MM.1S (cell line): Measurements from ENCODE around the gene DNAJC19.

Experiments used
- DNase-seq: peaks from one replicate; pipeline ENCODE4 v3.0.0-alpha.2; 2015
- H2AFZ ChIP-seq: fragments of 300-600 bp; sonication (generic); 2 replicates; pipeline ENCODE4 v1.6.0; 2016; ENCODE audit warnings: antibody characterized with exemption, low read length
- H3F3A ChIP-seq: fragments of 300-600 bp; sonication (generic); 2 replicates; pipeline ENCODE4 v1.6.1; 2016; ENCODE audit warnings: mild to moderate bottlenecking, antibody characterized with exemption, low read length, moderate library complexity, mixed read lengths; ENCODE audit not compliant: insufficient read depth
- H3K27ac ChIP-seq: fragments of 300-600 bp; sonication (generic); 2 replicates; pipeline ENCODE4 v1.5.1; 2016; ENCODE audit warnings: mild to moderate bottlenecking, low read length
- H3K27me3 ChIP-seq: fragments of 300-600 bp; sonication (generic); replicated peaks from 2 replicates; pipeline ENCODE4 v1.6.0; 2016; ENCODE audit warnings: low read length; ENCODE audit not compliant: insufficient read depth
- H3K36me3 ChIP-seq: fragments of 300-600 bp; sonication (generic); replicated peaks from 2 replicates; pipeline ENCODE4 v1.6.1; 2016; ENCODE audit warnings: mild to moderate bottlenecking, low read length, mixed read lengths; ENCODE audit not compliant: insufficient read depth
- H3K4me1 ChIP-seq: fragments of 300-600 bp; sonication (generic); 2 replicates; pipeline ENCODE4 v1.6.1; 2016; ENCODE audit warnings: low read length, mixed read lengths
- H3K4me2 ChIP-seq: fragments of 300-600 bp; sonication (generic); 2 replicates; pipeline ENCODE4 v1.6.0; 2016; ENCODE audit warnings: low read depth, low read length
- H3K4me3 ChIP-seq: fragments of 300-600 bp; sonication (generic); 2 replicates; pipeline ENCODE4 v1.5.1; 2016; ENCODE audit warnings: low read length, mixed read lengths
- H3K79me2 ChIP-seq: fragments of 300-600 bp; sonication (generic); 2 replicates; pipeline ENCODE4 v1.6.1; 2016; ENCODE audit warnings: mixed run types, low read length, mixed read lengths
- H3K9ac ChIP-seq: fragments of 300-600 bp; sonication (generic); 2 replicates; pipeline ENCODE4 v1.6.1; 2016; ENCODE audit warnings: low read length, mixed read lengths
- H3K9me2 ChIP-seq: fragments of 300-600 bp; sonication (generic); replicated peaks from 2 replicates; pipeline ENCODE4 v1.6.1; 2016; ENCODE audit warnings: mild to moderate bottlenecking, low read length, mixed read lengths; ENCODE audit not compliant: insufficient read depth
- H3K9me3 ChIP-seq: fragments of 300-600 bp; sonication (generic); replicated peaks from 2 replicates; pipeline ENCODE4 v1.6.1; 2016; ENCODE audit warnings: mild to moderate bottlenecking, low read length, mixed read lengths; ENCODE audit not compliant: insufficient read depth
- H4K20me1 ChIP-seq: fragments of 300-600 bp; sonication (generic); 2 replicates; pipeline ENCODE4 v1.6.1; 2016; ENCODE audit warnings: mild to moderate bottlenecking, low read length, moderate library complexity, mixed read lengths; ENCODE audit not compliant: insufficient read depth
- CTCF ChIP-seq: fragments of 300-600 bp; sonication (generic); IDR thresholded peaks from 2 replicates; pipeline ENCODE4 v1.5.1; 2016; ENCODE audit warnings: antibody characterized with exemption, low read length, mixed read lengths
- EZH2 ChIP-seq: fragments of 300-600 bp; sonication (generic); optimal IDR thresholded peaks from 2 replicates; pipeline ENCODE3; 2017; ENCODE audit warnings: low read depth, mild to moderate bottlenecking, antibody characterized with exemption, low read length, mixed read lengths
- EZH2phosphoT487 ChIP-seq: fragments of 300-600 bp; sonication (generic); IDR thresholded peaks from 2 replicates; pipeline ENCODE4 v1.6.1; 2018; ENCODE audit warnings: antibody characterized with exemption, low read length

Gene DNAJC19

GRCh38 chr3:180983136-180983535 lies 6.4 kb downstream of the DNAJC19 start:
- no peaks in the 10 kb centered on the region for H3K27me3 ChIP-seq
- no peak for TF ChIP-seq EZH2phosphoT487
- no peak for TF ChIP-seq EZH2
- no peak for TF ChIP-seq CTCF
- H3K4me1 ChIP-seq = no peaks in the 10 kb centered on the region
- H3K79me2 ChIP-seq = peaks cover 9% of the 10 kb centered on the region
- H3K27ac ChIP-seq = no peak overlapping the region
- H3K36me3 ChIP-seq = no peaks in the 10 kb centered on the region; the same call in 1 of the 2 replicates
- H3K9me2 ChIP-seq = no peaks in the 10 kb centered on the region
- H3K9ac ChIP-seq = no peak overlapping the region
- H3K4me2 ChIP-seq = no peak overlapping the region
- H4K20me1 ChIP-seq = no peaks in the 10 kb centered on the region
- DNase-seq = no peak
- no peak overlapping the region for H2AFZ ChIP-seq
- H3F3A ChIP-seq = peaks cover 25% of the 10 kb centered on the region
- H3K4me3 ChIP-seq = no peak overlapping the region
- no peaks in the 10 kb centered on the region for H3K9me3 ChIP-seq

- H2AFZ ChIP-seq = no peak overlapping the region
- no peaks in the 10 kb centered on the region for H3K4me1 ChIP-seq
- peaks cover 3% of the 10 kb centered on the region; the same call in 1 of the 2 replicates for H4K20me1 ChIP-seq
- DNase-seq = no peak
- H3K36me3 ChIP-seq = peaks cover 3% of the 10 kb centered on the region; the same call in 1 of the 2 replicates
- H3K79me2 ChIP-seq = no peaks in the 10 kb centered on the region
- H3F3A ChIP-seq = peaks cover 20% of the 10 kb centered on the region
- no peak overlapping the region for H3K4me2 ChIP-seq
- H3K9me3 ChIP-seq = no peaks in the 10 kb centered on the region
- H3K27me3 ChIP-seq = no peaks in the 10 kb centered on the region
- H3K9ac ChIP-seq = no peak overlapping the region
- no peak overlapping the region for H3K4me3 ChIP-seq
- H3K27ac ChIP-seq = no peak overlapping the region
- H3K9me2 ChIP-seq = no peaks in the 10 kb centered on the region
- TF ChIP-seq CTCF (no peak), EZH2phosphoT487 (no peak), EZH2 (no peak)
Measured at GRCh38 chr3:180981912-180982311, 7.6 kb downstream of the DNAJC19 start.

GRCh38 chr3:180980611-180981010 lies 8.9 kb downstream of the DNAJC19 start:
- no peak for DNase-seq
- Histone ChIP-seq H4K20me1 (peaks cover 3% of the 10 kb centered on the region; the same call in 1 of the 2 replicates), H3K9me2 (no peaks in the 10 kb centered on the region), H3K27ac (no peak overlapping the region), H3K27me3 (no peaks in the 10 kb centered on the region), H3K4me2 (no peak overlapping the region), H2AFZ (no peak overlapping the region), H3K4me1 (no peaks in the 10 kb centered on the region), H3K9ac (no peak overlapping the region), H3F3A (peaks cover 16% of the 10 kb centered on the region; the same call in 1 of the 2 replicates), H3K4me3 (no peak overlapping the region), H3K36me3 (peaks cover 9% of the 10 kb centered on the region; the same call in 1 of the 2 replicates), H3K9me3 (no peaks in the 10 kb centered on the region), H3K79me2 (no peaks in the 10 kb centered on the region)
- TF ChIP-seq CTCF (no peak), EZH2phosphoT487 (no peak), EZH2 (no peak)
